ENCODE results near the gene CETN1.

CETN1 gene

GRCh38 chr18:580154-580553, at the start of gene CETN1:
Gene CETN1, plus strand, starts transcription at chr18:580380. Its CDS starts 29 bp downstream, at chr18:580409.
- no peak for DNase-seq

GRCh38 chr18:532018-532417, 48.2 kb upstream of the CETN1 start:
- DNase-seq: no peak

- no peak for DNase-seq
Measured at GRCh38 chr18:532632-533031, 47.5 kb upstream of the CETN1 start.

- no peak for DNase-seq
Measured at GRCh38 chr18:533995-534601, 46.1 kb upstream of the CETN1 start.

GRCh38 chr18:543447-544078, 36.6 kb upstream of the CETN1 start:
- DNase-seq: no peak

GRCh38 chr18:549967-550366, 30.2 kb upstream of the CETN1 start:
- no peak for DNase-seq

GRCh38 chr18:551404-552061, 28.6 kb upstream of the CETN1 start:
- DNase-seq: no peak

GRCh38 chr18:555705-556457, 24.3 kb upstream of the CETN1 start:
- no peak for DNase-seq

- no peak for DNase-seq
Measured at GRCh38 chr18:564708-565561, 15.2 kb upstream of the CETN1 start.

GRCh38 chr18:565562-566061, 14.6 kb upstream of the CETN1 start:
- DNase-seq: no peak

- no peak for DNase-seq
Measured at GRCh38 chr18:567122-567521, 13.1 kb upstream of the CETN1 start.

DNA sequence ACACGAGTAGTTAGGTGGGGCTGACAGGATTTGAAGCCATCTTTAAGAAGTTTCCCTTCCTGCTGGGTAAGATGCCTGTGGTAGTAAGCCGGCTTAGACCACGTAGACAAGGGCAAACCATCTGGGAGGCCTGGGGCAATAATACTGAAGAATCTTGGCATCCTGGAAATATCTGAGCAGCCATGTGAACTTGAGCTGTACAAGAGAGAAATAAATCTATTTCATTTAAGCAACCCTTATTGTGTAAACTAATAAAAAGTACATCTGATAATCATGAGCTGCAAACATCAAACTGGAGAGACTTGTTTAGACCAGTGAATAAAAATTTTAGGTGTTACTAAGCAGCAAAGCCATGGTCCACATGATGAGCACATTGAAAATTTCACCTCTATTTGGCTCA, 11.4 kb upstream of the CETN1 start:
- no peak for DNase-seq

DNA sequence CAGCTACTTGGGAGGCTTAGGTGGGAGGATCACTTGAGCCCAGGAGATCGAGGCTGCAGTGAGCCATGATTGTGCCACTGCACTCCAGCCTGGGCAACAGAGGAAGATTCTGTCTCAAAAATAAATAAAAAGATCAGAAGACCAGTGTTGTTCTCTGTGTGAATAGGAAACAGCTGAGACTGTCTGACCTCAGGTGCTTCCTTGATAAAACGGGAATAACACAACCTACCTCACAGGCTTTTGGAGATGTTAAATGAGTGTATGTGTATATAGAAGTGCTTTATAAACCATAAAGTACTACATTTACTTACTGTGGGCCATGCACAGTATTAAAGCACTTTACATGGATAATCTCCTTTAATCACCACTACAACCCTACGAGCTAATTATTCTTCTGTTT, 9.9 kb upstream of the CETN1 start:
- no peak for DNase-seq

DNA sequence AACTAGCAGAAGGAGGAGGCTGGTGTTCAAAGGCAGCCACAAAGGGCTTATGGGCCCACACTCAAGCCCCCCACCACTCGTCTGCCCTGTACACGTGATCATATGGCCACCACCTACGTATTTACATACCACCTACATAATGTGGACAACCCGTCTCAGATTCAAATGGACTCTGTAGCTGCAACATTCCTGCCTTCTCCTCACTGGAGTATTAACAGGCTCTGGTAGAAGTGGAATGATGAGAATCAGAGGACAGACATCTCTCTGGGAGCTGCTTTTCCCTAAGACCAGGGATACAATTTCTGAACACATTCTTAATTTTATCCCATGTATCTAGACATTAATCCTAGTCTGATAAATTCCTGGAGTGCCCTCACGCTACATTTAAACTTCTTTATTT, 9.5 kb upstream of the CETN1 start:
- DNase-seq: no peak

DNA sequence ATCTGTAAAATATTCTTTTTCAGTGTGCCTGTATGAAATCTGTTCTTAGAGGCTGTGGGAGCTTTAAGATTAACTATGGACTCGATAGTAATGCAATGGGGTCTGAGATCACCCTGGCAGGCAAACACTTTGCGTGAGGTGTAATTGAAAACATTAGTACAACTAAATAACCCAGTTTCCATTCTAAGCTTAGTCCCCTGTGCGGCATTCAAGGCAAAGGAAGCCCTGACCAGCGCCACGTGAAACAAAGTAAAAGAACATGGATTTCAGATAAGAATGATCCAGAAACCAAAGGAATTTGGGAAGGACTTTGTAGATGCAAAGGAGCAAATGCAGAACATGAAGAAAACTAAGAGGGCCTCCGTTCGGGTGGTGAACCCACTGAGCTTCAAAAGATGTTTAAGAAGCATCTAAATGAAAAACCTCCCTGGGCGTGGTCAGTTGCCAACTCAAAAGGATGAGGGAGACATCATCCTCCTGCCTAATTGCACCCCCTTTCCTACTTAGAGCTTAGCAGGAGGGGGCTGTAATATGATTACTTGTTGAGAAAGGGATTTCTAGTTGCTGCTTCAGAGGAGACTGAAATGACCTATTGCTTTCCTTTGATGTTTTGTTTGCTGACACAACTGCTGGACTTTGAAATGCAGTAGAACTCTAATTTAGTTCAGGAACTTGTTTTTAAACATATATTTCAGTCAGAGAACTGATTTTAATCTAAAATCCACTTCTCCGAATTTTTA, 7.9 kb upstream of the CETN1 start:
- DNase-seq: no peak

GRCh38 chr18:572831-573289, 7.3 kb upstream of the CETN1 start:
- no peak for DNase-seq

GRCh38 chr18:573385-573784, 6.8 kb upstream of the CETN1 start:
- DNase-seq: no peak

DNA sequence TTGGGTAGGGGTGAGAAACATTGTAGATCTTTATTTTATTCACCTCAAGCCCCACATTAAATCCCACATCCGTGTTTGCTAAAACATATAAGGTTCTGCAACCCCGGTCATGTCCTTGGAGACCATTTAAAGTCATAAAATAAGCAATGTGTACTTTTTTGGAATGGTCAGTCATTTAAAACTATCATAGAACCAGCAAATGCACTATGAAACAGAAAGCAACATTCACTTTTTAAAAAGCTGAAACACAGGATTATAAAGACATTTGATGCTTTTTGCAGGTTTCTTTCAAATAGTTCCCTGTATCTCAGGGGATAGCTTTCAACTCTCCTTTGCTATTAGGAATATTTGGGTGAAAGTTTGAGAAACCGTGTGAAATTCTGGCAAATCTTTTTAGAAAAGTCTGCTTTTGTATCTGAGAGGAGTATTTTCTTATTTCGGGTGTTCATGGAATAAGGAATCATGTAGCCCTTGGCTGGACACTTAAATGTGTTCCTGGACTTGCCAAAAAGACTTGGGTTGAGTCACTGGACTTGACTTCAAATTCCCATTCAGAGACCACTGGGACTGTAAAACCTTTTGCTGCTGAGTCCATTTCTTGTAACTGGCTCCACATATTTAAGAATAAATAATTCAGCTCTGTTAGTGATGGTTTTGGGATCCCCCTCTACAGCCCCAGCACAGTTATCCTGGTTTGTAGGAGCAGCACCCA, 5.9 kb upstream of the CETN1 start:
- DNase-seq: no peak

DNA sequence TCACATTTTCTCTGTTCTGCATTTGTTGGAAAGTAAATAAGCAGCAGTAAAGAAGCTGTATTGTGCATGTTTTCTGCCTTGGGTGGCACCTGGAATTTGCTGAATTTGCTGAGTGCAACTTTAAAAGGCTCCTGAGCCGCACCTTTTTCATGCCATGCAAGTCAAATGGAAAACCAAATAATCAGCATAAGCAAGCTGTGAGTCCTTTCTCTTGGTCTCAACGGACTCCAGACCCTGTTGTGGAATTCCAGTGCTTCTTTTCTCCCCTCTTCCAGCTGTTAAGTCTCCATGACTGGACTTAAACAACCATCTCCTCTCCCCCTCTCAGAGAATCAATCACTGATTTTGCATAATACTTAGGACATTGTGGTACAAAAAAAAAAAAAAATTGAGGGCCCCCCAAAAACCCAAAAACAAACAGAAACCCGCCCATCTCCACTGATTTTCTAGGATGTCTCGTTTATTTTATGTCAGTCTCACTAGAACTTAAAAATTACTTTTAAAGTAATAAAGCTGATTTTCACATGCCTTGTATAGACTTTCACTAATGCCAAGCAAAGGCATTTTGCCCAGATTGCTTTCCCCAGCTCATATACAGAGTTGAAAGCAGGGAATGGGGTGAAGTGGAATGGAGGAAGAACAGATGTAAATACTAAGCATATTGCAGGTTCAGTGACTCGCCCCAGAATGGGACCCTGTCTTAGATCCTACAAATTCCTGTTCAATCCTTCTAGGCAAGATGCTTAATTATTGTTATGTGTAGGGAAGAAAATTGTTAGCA, 5.1 kb upstream of the CETN1 start:
- DNase-seq: no peak

DNA sequence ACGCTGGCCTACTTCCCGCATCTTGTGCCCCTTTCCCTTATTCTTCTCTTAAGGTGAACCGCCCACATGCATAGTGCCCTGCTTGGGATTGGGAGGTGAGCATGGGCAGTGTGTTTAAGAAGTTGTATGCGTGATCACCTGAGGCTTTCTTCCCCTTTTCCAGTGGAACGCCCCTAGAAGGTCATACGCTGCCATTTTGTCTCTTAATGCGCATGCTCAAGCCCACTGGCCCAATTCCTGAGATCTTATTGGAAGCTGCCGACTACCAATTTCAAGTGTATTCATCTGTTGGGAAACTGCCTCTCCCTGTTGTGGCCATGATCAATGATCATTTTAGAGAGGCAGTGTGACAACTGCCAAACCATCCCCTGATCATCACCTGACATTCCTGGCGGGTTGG, 3.3 kb upstream of the CETN1 start:
- no peak for DNase-seq

All from hematopoietic multipotent progenitor cell treated with erythropoietin and hydrocortisone succinate and interleukin-3 and kit ligand, for 6 days (in vitro differentiated cells).